ENCODE measurements around the gene DMRTC2.

- TF ChIP-seq CTCF (IDR thresholded peaks at IDR 0.05; ENCODE audit: low read depth, low read length) (no peak), EZH2phosphoT487 (IDR thresholded peaks at IDR 0.05; ENCODE audit: low read depth) (no peak)
Measured at GRCh38 chr19:41851456-41851855, 6.6 kb downstream of the DMRTC2 start.
